Activated T-helper 1 cell treated with Interleukin-2 at 50 U/mL for 16 hours (primary cell): Measurements from ENCODE around the gene SLC31A2.
"Not testable (repeated sequence)": the region's sequence is repeated elsewhere in the genome, so short reads cannot be mapped to it uniquely, and the experiment has no call there.

Experiments
- DNase-seq: peaks from one replicate; pipeline ENCODE4 v3.0.0-alpha.2; 2020; ENCODE audit warnings: low read depth

Gene SLC31A2, protein sequence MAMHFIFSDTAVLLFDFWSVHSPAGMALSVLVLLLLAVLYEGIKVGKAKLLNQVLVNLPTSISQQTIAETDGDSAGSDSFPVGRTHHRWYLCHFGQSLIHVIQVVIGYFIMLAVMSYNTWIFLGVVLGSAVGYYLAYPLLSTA

GRCh38 chr9:113150670-113151611 lies at the start of gene SLC31A2:
Gene SLC31A2 (plus strand): TSS chr9:113151007. CDS start chr9:113151075, 68 bp downstream.
- peak; percentile 73 for DNase-seq

DNA sequence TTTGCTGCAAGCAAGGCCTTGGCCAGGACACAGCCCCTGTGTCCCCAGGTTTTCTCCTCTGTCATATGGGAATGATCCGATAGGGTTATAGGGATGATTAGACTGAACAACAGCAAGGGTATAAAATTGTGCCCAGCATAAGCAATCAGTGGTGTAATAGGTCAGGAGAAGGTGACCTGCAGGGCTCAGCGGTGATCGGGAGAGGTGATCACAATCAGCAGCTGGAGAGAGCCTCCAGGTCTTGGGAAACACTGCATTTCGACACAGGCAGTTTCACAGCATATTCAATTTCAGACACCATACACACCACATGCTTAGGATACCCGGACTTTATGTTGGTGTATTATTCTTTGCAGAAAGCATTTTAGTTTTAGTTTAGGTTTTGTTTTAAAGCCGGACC lies 45.5 kb upstream of the SLC31A2 start:
- DNase-seq = not testable (repeated sequence)

- not testable (repeated sequence) for DNase-seq
Observed at GRCh38 chr9:113111065-113111951, 39.5 kb upstream of the SLC31A2 start.

GRCh38 chr9:113112706-113113510 lies 37.9 kb upstream of the SLC31A2 start:
- not testable (repeated sequence) for DNase-seq

- not testable (repeated sequence) for DNase-seq
Observed at GRCh38 chr9:113118829-113119228, 32.0 kb upstream of the SLC31A2 start.

- DNase-seq = no peak
Observed at GRCh38 chr9:113125386-113126035, 25.3 kb upstream of the SLC31A2 start.

DNA sequence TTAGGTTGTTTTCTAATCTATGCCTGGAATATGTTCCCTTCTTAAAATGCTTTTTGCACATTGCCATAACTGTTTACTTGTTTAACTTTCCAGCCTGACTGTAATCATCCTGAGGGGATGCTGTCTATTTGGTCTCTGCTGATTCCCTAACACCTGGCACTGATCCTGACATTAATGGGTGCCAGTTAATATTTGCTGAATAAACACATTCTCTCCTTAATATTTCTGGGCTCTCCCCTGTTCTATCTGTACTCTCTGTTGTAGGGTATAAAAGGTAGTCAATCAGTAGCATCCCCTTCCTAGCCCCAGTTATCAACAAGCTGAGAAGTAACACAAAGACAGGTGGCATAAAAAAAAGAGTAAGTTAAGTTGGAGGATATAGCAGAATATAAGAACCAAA lies 21.3 kb upstream of the SLC31A2 start:
- no peak for DNase-seq

- DNase-seq = no peak
Observed at GRCh38 chr9:113129884-113130283, 20.9 kb upstream of the SLC31A2 start.

- no peak for DNase-seq
Observed at GRCh38 chr9:113131689-113132151, 19.1 kb upstream of the SLC31A2 start.

DNA sequence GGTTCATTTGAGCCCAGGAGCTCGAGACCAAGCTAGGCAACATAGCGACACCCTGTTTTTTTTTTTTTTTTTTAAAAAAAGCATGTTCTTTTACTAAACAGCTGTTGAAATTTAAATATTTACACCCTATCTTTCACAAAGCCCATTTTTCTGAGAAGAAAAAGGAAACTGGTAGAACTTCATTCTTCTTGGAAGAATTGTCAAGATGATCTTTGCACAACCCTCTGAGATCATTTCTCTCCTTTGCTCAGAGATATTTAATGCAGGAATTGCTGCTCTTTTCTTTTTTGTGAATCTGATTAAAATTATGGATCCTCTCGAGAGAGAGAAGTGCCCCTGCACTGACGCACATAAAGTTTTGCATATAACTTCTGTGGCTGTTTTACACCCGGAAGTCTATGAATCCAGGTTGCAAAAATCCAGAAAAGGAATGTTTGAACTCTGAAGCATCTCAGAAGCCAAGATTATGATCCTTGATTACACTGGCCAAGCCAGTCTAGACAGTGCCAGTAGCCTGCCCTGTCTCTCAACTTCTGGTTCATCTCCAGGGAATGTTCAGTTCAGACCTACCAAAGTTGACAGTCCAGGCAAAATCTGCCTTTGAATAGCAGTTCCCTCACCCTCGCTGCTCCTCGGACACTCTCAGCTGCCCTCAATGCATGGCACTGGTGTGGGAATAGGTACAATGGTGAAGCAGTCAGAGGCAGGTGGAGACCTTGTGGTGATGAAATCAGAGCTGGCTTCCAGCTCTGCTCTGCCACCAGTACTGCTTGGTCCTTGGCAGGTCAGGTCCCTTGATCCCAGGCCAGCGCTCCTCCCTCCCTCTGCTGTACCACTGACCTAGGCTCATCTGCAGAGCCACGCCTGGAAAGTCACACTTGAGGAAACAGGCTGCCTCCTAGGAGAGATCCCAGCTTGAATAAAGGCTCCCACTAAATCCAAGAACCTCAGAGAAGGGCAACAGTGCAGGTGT lies 13.3 kb upstream of the SLC31A2 start:
- DNase-seq = no peak

- no peak for DNase-seq
Observed at GRCh38 chr9:113138760-113139159, 12.0 kb upstream of the SLC31A2 start.

DNA sequence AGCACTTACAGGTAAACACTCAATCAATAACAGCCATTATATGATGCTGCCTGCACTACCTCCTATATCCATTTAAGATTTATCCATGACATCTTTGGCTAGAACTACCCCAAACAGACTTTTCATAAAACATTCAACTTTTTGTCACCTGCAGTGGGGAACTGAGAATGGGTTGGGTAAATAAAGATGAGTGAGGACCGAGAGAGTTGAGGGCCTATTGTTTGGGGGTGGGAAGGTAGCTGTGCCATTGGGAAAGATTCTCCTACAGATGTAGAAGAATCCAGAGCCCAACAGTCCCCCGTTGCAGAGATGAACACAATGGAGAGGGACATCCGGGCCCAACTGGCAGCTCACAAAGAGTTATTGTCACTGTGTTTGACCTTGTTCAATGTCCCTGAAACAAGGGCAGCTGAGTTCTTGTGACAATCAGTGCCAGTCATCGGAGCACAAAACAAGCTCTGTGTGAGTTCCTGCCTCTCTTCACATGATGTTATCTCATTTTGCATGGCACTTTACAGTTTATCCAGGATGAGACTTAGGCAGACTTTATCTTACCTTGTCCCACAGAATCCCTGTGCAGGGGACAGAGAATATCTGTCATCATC lies 11.5 kb upstream of the SLC31A2 start:
- no peak for DNase-seq

DNA sequence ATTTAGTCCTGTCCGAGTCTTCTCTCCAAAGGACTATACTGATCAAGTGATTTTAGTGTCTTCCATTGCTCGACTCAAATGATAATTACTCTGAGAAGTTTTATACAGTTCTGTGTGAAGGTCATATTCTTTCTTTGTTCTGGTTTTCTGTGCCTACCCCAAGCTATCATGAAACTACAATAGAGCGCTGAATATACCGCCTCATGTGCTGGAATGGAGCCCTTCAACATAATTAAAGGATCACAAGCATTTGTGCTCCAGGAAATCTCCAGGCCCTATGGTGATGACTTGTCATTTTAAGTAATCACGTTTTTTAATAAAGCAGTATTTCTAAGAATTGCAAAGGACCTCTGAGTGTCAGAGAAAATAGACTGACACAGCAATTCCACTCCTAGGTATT lies 10.9 kb upstream of the SLC31A2 start:
- DNase-seq = no peak

DNA sequence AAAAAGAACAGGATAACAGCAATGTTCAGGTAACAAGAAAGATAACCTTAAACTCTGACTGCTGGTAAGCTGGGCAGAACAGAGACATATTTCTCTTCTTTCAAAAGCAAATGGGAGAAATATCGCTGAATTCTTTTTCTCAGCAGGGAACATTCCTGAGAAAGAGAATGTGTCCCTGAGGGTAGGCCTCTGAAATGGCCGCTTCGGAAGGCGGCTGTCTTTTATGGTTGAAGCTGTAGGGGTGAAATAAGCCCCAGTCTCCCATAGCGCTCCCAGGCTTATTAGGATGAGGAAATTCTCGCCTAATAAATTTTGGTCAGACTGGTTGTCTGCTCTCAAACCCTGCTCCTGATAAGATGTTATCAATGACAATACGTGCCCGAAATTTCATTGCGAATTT lies 9.9 kb upstream of the SLC31A2 start:
- DNase-seq = not testable (repeated sequence)

GRCh38 chr9:113143432-113144227 lies 7.2 kb upstream of the SLC31A2 start:
- no peak for DNase-seq

GRCh38 chr9:113148372-113148705 lies 2.5 kb upstream of the SLC31A2 start:
- DNase-seq = no peak

DNA sequence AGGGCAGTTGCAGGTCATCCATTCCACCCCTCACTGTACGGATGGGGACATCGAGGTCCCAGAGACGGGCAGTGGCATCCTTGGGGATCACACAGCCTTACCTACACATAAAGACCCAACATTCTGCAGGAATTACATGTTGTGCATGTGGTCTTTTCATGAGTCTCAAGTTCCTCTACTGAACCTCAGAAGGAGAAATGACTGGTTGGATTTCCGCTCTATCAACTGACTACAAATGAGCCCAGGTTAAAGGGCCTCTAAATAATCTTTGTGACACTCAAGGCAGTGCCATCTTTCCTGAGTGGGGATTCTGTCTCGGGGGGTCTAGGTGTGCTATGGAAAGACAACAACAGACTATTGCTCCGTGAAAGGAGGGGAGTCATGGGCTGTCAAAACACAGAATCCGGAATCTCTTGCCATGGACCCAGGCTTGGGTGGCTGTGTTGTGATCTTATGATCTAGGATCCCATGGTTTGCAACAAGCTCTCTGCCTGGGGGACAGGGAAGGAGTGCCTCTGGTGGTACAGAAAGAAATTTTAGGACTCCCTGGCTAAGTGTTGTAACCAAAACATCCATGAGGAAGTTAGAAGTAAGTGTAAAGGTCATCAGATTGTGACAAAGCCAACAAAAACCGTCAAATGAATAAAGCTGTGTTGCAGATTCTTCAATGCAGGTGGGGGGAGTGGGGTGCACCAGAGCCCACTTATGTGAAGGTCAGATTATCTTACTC lies 1.9 kb upstream of the SLC31A2 start:
- no peak for DNase-seq

GRCh38 chr9:113149561-113149960 lies 1.2 kb upstream of the SLC31A2 start:
- not testable (repeated sequence) for DNase-seq
